Measurements from ENCODE around the gene SUPT3H.
"Not testable (repeated sequence)": the region's sequence is repeated elsewhere in the genome, so short reads cannot be mapped to it uniquely, and the experiment has no call there.

The SUPT3H gene

GRCh38 chr6:44898296-44898930 is 479.3 kb downstream of the SUPT3H start:
- no peak overlapping the region for H3K4me3 ChIP-seq (ENCODE audit: low read length)
- no peaks in the 10 kb centered on the region for H3K27me3 ChIP-seq (ENCODE audit: insufficient read depth, low read length)
- H3K27ac ChIP-seq (ENCODE audit: low read length): no peak overlapping the region
- no peaks in the 10 kb centered on the region for H3K4me1 ChIP-seq (ENCODE audit: insufficient read depth, low read length)
- no peaks in the 10 kb centered on the region for H3K36me3 ChIP-seq (ENCODE audit: insufficient read depth, low read depth, low read length)
- H3K9me3 ChIP-seq (ENCODE audit: insufficient read depth, low read depth, low read length): peaks cover 6% of the 10 kb centered on the region; the same call in 1 of the 2 replicates
- H3K9ac ChIP-seq (ENCODE audit: low read depth, low read length): no peak overlapping the region

GRCh38 chr6:44897316-44897715 is 480.4 kb downstream of the SUPT3H start:
- Histone ChIP-seq H3K9me3 (ENCODE audit: insufficient read depth, low read depth, low read length) (peaks cover 6% of the 10 kb centered on the region; the same call in 1 of the 2 replicates), H3K4me3 (ENCODE audit: low read length) (no peak overlapping the region), H3K27me3 (ENCODE audit: insufficient read depth, low read length) (no peaks in the 10 kb centered on the region), H3K4me1 (ENCODE audit: insufficient read depth, low read length) (no peaks in the 10 kb centered on the region), H3K27ac (ENCODE audit: low read length) (no peak overlapping the region), H3K36me3 (ENCODE audit: insufficient read depth, low read depth, low read length) (no peaks in the 10 kb centered on the region), H3K9ac (ENCODE audit: low read depth, low read length) (no peak overlapping the region)

GRCh38 chr6:44896701-44897100 is 481.0 kb downstream of the SUPT3H start:
- H3K36me3 ChIP-seq (ENCODE audit: insufficient read depth, low read depth, low read length): no peaks in the 10 kb centered on the region
- no peak overlapping the region for H3K27ac ChIP-seq (ENCODE audit: low read length)
- no peak overlapping the region for H3K9ac ChIP-seq (ENCODE audit: low read depth, low read length)

GRCh38 chr6:44892579-44892978 is 485.2 kb downstream of the SUPT3H start:
- Histone ChIP-seq H3K9me3 (ENCODE audit: insufficient read depth, low read depth, low read length) (no peaks in the 10 kb centered on the region), H3K36me3 (ENCODE audit: insufficient read depth, low read depth, low read length) (no peaks in the 10 kb centered on the region), H3K4me1 (ENCODE audit: insufficient read depth, low read length) (no peaks in the 10 kb centered on the region), H3K27me3 (ENCODE audit: insufficient read depth, low read length) (no peaks in the 10 kb centered on the region), H3K4me3 (ENCODE audit: low read length) (no peak overlapping the region), H3K27ac (ENCODE audit: low read length) (no peak overlapping the region), H3K9ac (ENCODE audit: low read depth, low read length) (no peak overlapping the region)

More at GRCh38 chr6:44896701-44897100, 481.0 kb downstream of the SUPT3H start:
- H3K4me3 ChIP-seq (ENCODE audit: low read length): no peak overlapping the region
- H3K9me3 ChIP-seq (ENCODE audit: insufficient read depth, low read depth, low read length): peaks cover 6% of the 10 kb centered on the region; the same call in 1 of the 2 replicates
- H3K4me1 ChIP-seq (ENCODE audit: insufficient read depth, low read length): no peaks in the 10 kb centered on the region
- no peaks in the 10 kb centered on the region for H3K27me3 ChIP-seq (ENCODE audit: insufficient read depth, low read length)

- H3K9me3 ChIP-seq (ENCODE audit: insufficient read depth, low read depth, low read length); H3K9ac ChIP-seq (ENCODE audit: low read depth, low read length); H3K27ac ChIP-seq (ENCODE audit: low read length); H3K4me3 ChIP-seq (ENCODE audit: low read length); H3K36me3 ChIP-seq (ENCODE audit: insufficient read depth, low read depth, low read length); H3K27me3 ChIP-seq (ENCODE audit: insufficient read depth, low read length); H3K4me1 ChIP-seq (ENCODE audit: insufficient read depth, low read length): not testable (repeated sequence)
These were observed 498.7 kb downstream of the SUPT3H start for GRCh38 chr6:44879071-44879470.

- H3K9ac ChIP-seq (ENCODE audit: low read depth, low read length); H3K4me1 ChIP-seq (ENCODE audit: insufficient read depth, low read length); H3K36me3 ChIP-seq (ENCODE audit: insufficient read depth, low read depth, low read length); H3K27ac ChIP-seq (ENCODE audit: low read length); H3K27me3 ChIP-seq (ENCODE audit: insufficient read depth, low read length); H3K9me3 ChIP-seq (ENCODE audit: insufficient read depth, low read depth, low read length); H3K4me3 ChIP-seq (ENCODE audit: low read length): not testable (repeated sequence)
These were observed 501.1 kb downstream of the SUPT3H start for GRCh38 chr6:44876638-44877037.

GRCh38 chr6:44869321-44869897 is 508.3 kb downstream of the SUPT3H start:
- Histone ChIP-seq H3K9me3 (ENCODE audit: insufficient read depth, low read depth, low read length) (peaks cover 8% of the 10 kb centered on the region; the same call in 1 of the 2 replicates), H3K4me3 (ENCODE audit: low read length) (no peak overlapping the region), H3K27ac (ENCODE audit: low read length) (no peak overlapping the region), H3K27me3 (ENCODE audit: insufficient read depth, low read length) (no peaks in the 10 kb centered on the region), H3K36me3 (ENCODE audit: insufficient read depth, low read depth, low read length) (no peaks in the 10 kb centered on the region), H3K4me1 (ENCODE audit: insufficient read depth, low read length) (no peaks in the 10 kb centered on the region), H3K9ac (ENCODE audit: low read depth, low read length) (no peak overlapping the region)

- H3K4me1 ChIP-seq (ENCODE audit: insufficient read depth, low read length): no peaks in the 10 kb centered on the region
- H3K27ac ChIP-seq (ENCODE audit: low read length): no peak overlapping the region
- no peaks in the 10 kb centered on the region for H3K36me3 ChIP-seq (ENCODE audit: insufficient read depth, low read depth, low read length)
- peaks cover 8% of the 10 kb centered on the region; the same call in 1 of the 2 replicates for H3K9me3 ChIP-seq (ENCODE audit: insufficient read depth, low read depth, low read length)
- no peak overlapping the region for H3K4me3 ChIP-seq (ENCODE audit: low read length)
- H3K27me3 ChIP-seq (ENCODE audit: insufficient read depth, low read length): no peaks in the 10 kb centered on the region
- H3K9ac ChIP-seq (ENCODE audit: low read depth, low read length): no peak overlapping the region
These were observed 508.8 kb downstream of the SUPT3H start for GRCh38 chr6:44868910-44869309.

- no peaks in the 10 kb centered on the region for H3K27me3 ChIP-seq (ENCODE audit: insufficient read depth, low read length)
- no peaks in the 10 kb centered on the region for H3K4me1 ChIP-seq (ENCODE audit: insufficient read depth, low read length)
- no peak overlapping the region for H3K9ac ChIP-seq (ENCODE audit: low read depth, low read length)
- H3K27ac ChIP-seq (ENCODE audit: low read length): no peak overlapping the region
- no peak overlapping the region for H3K4me3 ChIP-seq (ENCODE audit: low read length)
- peaks cover 8% of the 10 kb centered on the region; the same call in 1 of the 2 replicates for H3K9me3 ChIP-seq (ENCODE audit: insufficient read depth, low read depth, low read length)
- H3K36me3 ChIP-seq (ENCODE audit: insufficient read depth, low read depth, low read length): no peaks in the 10 kb centered on the region
These were observed 509.4 kb downstream of the SUPT3H start for GRCh38 chr6:44868335-44868668.

- Histone ChIP-seq H3K9me3 (ENCODE audit: insufficient read depth, low read depth, low read length) (peaks cover 8% of the 10 kb centered on the region; the same call in 1 of the 2 replicates), H3K27ac (ENCODE audit: low read length) (no peak overlapping the region), H3K9ac (ENCODE audit: low read depth, low read length) (no peak overlapping the region), H3K27me3 (ENCODE audit: insufficient read depth, low read length) (no peaks in the 10 kb centered on the region), H3K4me3 (ENCODE audit: low read length) (no peak overlapping the region), H3K36me3 (ENCODE audit: insufficient read depth, low read depth, low read length) (no peaks in the 10 kb centered on the region), H3K4me1 (ENCODE audit: insufficient read depth, low read length) (no peaks in the 10 kb centered on the region)
These were observed 510.0 kb downstream of the SUPT3H start for GRCh38 chr6:44867571-44868334.

- H3K9ac ChIP-seq (ENCODE audit: low read depth, low read length); H3K9me3 ChIP-seq (ENCODE audit: insufficient read depth, low read depth, low read length); H3K27ac ChIP-seq (ENCODE audit: low read length); H3K36me3 ChIP-seq (ENCODE audit: insufficient read depth, low read depth, low read length); H3K4me3 ChIP-seq (ENCODE audit: low read length); H3K4me1 ChIP-seq (ENCODE audit: insufficient read depth, low read length); H3K27me3 ChIP-seq (ENCODE audit: insufficient read depth, low read length): not testable (repeated sequence)
These were observed 512.5 kb downstream of the SUPT3H start for GRCh38 chr6:44865184-44865583.

- no peak overlapping the region for H3K4me3 ChIP-seq (ENCODE audit: low read length)
- no peaks in the 10 kb centered on the region for H3K9me3 ChIP-seq (ENCODE audit: insufficient read depth, low read depth, low read length)
- H3K9ac ChIP-seq (ENCODE audit: low read depth, low read length): no peak overlapping the region
- H3K27ac ChIP-seq (ENCODE audit: low read length): no peak overlapping the region
- no peaks in the 10 kb centered on the region for H3K36me3 ChIP-seq (ENCODE audit: insufficient read depth, low read depth, low read length)
- H3K27me3 ChIP-seq (ENCODE audit: insufficient read depth, low read length): no peaks in the 10 kb centered on the region
- H3K4me1 ChIP-seq (ENCODE audit: insufficient read depth, low read length): no peaks in the 10 kb centered on the region
These were observed 517.8 kb downstream of the SUPT3H start for GRCh38 chr6:44859901-44860410.
